ENCODE results near the gene RMND1.
"Not testable (repeated sequence)": the region's sequence is repeated elsewhere in the genome, so short reads cannot be mapped to it uniquely, and the experiment has no call there.

Gene RMND1

GRCh38 chr6:151451950-151452749, at the start of gene RMND1:
TSS of gene RMND1 (minus strand) at chr6:151452126. CDS start at chr6:151445811, 6,315 bp downstream.
- DNase-seq: peak; percentile 98

GRCh38 chr6:151499551-151499950, 47.6 kb upstream of the RMND1 start:
- no peak for DNase-seq

DNA sequence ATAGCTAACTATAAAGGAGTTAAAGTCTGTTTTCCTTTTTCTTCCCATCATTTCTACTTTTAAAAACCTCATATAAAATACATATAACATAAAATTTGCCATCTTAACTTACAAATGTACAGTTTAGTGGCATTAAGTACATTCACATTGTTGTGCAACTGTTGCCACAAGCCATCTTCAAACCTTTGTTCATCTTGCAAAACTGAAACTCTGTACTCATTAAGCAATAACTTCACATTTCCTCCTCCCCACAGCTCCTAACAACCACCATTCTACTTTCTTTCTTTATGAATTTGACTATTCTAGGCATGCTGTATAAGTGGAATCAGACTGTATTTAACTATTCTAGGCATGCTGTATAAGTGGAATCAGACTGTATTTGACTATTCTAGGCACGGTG, 46.4 kb upstream of the RMND1 start:
- DNase-seq: no peak

GRCh38 chr6:151497905-151498304, 46.0 kb upstream of the RMND1 start:
- no peak for DNase-seq

- no peak for DNase-seq
Observed at GRCh38 chr6:151495380-151495779, 43.5 kb upstream of the RMND1 start.

GRCh38 chr6:151494936-151495320, 43.0 kb upstream of the RMND1 start:
- DNase-seq: no peak

DNA sequence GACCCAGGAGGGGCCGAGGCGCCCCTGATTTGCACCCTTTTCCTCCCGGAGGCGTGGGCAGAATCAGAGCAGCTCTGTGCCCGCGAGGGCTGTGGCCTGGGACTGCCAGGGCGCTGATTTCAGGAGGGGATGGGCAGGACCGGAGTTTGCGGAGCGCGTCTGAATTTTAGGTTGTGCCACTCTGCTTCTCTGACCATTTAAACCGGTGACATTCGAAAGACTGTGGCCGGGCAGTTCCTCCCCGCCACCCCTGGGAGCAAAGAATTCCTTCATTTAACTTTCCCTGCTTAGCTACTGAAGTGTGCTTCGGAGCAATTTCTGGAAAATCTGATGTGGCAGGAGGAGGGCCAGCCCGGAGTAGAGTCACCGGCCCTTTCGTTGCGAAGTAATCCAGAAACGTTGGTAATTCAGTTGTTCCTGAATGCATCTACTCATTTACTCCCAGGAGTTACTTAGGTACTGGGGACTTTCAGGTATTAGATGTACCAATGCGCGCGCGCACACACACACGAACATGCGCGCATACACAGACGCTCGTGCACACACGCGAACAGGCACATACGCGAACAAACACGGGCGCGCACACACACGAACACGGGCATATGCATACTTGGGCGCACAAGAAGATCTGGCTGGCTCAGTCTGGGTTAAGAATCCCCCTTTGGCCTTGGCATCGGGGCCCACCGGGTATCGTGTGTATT, 42.5 kb upstream of the RMND1 start:
- DNase-seq: no peak

GRCh38 chr6:151493804-151494234, 41.9 kb upstream of the RMND1 start, which contains the start of gene CCDC170:
TSS of gene CCDC170 (plus strand) at chr6:151494017. CDS start at chr6:151494129, 112 bp downstream.
- no peak for DNase-seq

DNA sequence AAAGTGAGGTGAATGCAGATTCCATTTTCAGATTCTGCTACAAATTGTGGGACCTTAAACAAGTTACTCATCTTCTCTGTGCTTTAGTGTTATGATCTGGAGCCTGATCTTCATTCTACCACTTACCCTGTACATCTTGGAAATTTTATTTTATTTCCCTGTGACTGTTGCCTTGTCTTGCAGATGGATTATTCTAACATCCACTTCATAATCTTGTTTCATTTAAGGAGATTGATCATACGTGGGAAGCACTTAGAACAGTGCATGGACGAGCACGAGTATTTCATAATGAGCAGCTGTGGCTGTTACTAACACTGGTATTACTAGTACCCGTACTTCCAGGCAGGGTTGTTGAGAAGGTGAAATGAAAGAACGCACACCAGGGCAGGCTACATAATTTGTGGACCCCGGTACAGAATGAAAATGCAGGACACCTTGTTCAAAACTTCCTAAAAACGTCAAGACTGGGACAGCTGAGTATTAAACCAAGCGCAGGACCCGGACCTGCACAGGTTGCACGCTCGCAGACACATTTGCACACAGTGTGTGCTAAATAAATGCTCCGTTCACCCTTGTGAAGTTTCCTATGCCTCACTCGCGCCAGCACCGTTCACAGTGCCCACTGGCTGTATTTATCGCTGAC, 41.4 kb upstream of the RMND1 start:
- no peak for DNase-seq

DNA sequence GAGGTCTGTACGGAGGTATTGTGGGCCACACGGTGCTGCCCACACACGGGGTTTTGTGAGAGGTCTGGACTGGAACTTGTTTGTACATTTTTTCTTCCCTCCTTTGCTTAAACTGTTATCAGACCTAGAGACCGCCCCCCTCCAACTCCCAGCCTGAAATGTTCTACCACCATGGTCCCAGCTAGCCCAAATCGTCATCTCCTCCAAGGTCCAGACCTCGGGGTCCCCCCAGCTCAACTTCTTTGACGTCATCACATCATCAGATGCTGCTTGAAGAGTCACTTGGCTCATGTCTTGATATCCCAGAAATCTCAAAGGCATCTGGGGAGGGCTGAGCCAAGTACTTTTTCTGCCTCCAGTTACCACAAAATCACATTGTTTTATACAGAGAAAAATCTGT, 39.1 kb upstream of the RMND1 start:
- DNase-seq: no peak

GRCh38 chr6:151488226-151488625, 36.3 kb upstream of the RMND1 start:
- DNase-seq: no peak

- DNase-seq: no peak
Observed at GRCh38 chr6:151483994-151484393, 32.1 kb upstream of the RMND1 start.

DNA sequence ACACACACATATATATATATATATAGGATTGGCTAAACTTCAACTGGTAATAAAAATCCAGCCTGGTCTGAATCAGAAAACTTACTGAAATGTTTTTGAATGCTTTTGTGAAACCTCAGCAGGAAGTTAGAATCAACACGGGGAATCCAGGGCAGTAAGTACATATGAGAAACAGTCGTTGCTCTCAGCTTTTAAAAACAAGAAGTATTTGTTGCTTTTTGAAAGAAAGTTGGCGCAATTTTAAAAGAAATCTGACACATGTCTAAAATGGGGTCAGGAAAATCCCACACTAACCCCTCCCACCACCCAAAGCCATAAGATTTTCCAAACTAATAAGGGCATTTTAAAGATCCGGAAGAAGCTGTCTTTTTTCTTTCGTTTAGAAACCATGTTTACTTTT, 30.4 kb upstream of the RMND1 start:
- no peak for DNase-seq

- DNase-seq: no peak
Observed at GRCh38 chr6:151481786-151482185, 29.9 kb upstream of the RMND1 start.

DNA sequence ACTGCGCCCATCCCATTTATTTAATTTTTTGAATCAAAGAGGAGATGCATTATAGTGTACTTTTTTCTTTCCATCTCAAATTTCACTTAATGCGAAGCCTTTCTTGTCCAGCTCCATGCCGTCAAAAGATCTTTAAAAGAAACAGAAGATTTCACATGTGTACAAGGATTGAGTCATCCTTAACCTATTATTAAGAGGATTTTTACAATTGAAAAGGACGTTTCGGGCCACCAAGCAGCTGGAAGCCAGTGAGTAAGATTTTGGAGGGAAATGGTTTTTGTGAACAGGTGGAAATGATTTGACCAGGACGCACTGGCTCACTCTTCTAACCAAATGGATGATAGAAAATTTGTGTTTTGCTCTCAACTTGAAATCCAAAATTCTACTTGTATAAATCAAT, 26.7 kb upstream of the RMND1 start:
- no peak for DNase-seq

DNA sequence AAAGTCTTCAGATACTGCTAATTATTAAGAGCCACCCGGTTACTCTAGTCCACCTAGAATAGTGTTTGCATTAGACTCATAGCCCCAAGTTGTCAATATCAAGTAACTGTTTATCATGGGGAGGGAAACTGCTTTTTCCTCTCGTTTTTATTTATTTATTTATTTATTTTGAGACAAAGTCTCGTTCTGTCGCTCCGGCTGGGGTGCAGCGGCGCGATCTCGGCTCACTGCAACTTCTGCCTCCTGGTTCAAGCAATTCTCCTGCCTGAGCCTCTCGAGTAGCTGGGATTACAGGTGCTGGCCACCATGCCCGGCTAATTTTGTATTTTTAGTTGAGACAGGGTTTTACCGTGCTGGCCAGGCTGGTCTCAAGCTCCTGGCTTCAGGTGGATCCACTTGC, 25.8 kb upstream of the RMND1 start:
- no peak for DNase-seq

GRCh38 chr6:151475653-151476523, 24.0 kb upstream of the RMND1 start:
- no peak for DNase-seq

DNA sequence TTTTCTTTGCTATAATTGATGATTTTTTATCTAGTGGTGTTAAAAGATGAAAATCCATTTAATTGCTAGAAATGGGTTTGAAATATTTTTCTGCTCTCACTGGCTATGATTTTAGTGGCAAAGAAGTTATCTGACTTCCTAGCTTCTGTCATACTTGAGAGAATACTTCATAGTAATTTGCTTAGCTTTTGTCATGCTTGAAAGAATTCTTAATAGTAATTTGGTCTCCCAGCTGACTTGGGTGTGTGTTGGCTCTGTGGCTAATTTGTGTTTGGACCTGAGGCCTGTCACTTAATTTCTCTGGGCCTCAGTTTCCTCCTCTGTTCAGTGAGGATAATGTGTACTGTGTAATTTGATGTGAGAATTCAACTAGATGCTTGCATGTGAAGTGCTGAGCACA, 12.8 kb upstream of the RMND1 start:
- no peak for DNase-seq

DNA sequence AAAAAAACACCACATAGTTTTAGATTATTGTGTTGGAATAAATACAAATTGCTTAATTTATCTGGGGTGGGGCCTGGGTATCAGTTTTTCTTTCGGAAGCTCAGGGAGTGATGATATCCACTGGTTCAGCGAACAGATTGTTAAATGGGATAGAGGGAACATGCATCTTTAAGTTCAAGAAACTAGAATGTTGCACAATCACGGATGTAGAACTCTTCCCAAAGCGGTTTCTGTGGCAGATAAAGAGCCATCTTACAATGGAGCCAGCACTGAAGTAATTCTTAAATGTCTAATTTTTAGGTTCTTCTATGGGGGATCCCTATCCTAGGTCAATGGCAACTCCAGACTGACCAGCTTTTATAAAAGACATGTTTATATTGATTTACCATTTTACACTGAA, 9.7 kb upstream of the RMND1 start:
- no peak for DNase-seq

DNA sequence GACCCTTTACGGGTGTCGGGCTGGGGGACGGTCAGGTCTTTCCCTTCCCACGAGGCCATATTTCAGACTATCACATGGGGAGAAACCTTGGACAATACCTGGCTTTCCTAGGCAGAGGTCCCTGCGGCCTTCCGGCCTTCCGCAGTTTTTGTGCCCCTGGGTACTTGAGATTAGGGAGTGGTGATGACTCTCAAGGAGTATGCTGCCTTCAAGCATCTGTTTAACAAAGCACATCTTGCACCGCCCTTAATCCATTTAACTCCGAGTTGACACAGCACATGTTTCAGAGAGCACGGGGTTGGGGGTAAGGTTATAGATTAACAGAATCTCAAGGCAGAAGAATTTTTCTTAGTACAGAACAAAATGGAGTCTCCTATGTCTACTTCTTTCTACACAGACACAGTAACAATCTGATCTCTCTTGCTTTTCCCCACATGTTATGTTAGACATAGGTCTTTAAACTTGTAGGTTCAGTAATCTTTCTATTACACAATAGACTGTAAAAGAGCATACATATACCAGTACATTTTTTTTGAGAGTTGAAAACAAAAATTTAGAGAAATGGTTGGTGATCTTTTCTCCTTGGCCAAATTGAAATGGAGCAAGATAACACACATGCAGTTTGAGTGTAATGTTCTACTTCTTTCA, 3.9 kb upstream of the RMND1 start:
- not testable (repeated sequence) for DNase-seq

- DNase-seq: no peak
Observed at GRCh38 chr6:151452750-151453427, 963 bp upstream of the RMND1 start.

All from NCI-H1436 treated with DMSO at 0.1 percent for 48 hours (cell line).